Liver (tissue), 9 donors: ENCODE data around the gene NKX3-2. TPM values are rescaled to one million over a fixed set of nuclear protein-coding genes. Genes with fewer than 3 reads are reported as not detected.

Experiments used
- DNase-seq: peaks from one replicate; pipeline ENCODE4 v3.0.0-alpha.2; 2017; ENCODE audit warnings: low spot score
- H3K27ac ChIP-seq, 2 donors: one replicate each; pipeline ENCODE4 v1.7.0; 2013; ENCODE audit warnings: inconsistent platforms in 2 of 2, low read length in 2 of 2, control low read depth in 1 of 2, low read depth in 1 of 2, mild to moderate bottlenecking in 1 of 2
- H3K27me3 ChIP-seq, 4 donors: one replicate each; pipeline versions ENCODE4 v1.6.1 to v1.7.0; 2013; ENCODE audit warnings: low read length in 3 of 4, inconsistent platforms in 1 of 4, mild to moderate bottlenecking in 1 of 4, moderate library complexity in 1 of 4; ENCODE audit not compliant: control insufficient read depth in 4 of 4, insufficient read depth in 4 of 4
- H3K36me3 ChIP-seq, 4 donors: one replicate each; pipeline versions ENCODE4 v1.6.1 to v1.7.0; 2013; ENCODE audit warnings: low read length in 3 of 4, mild to moderate bottlenecking in 3 of 4, low read depth in 1 of 4, moderate library complexity in 1 of 4; ENCODE audit not compliant: control insufficient read depth in 4 of 4, insufficient read depth in 3 of 4
- H3K4me1 ChIP-seq, 4 donors: one replicate each; pipeline versions ENCODE4 v1.6.1 to v1.7.0; 2013; ENCODE audit warnings: low read length in 3 of 4, mild to moderate bottlenecking in 3 of 4, moderate library complexity in 1 of 4; ENCODE audit not compliant: control insufficient read depth in 4 of 4, insufficient read depth in 4 of 4
- H3K4me3 ChIP-seq, 3 donors: one replicate each; pipeline versions ENCODE4 v1.6.1 to v1.7.0; 2013; ENCODE audit warnings: low read length in 3 of 3, control low read depth in 1 of 3, low read depth in 1 of 3, mild to moderate bottlenecking in 1 of 3
- H3K9ac ChIP-seq, 2 donors: one replicate each; pipeline ENCODE4 v1.7.0; 2013; ENCODE audit warnings: low read length in 2 of 2, mild to moderate bottlenecking in 2 of 2, moderate library complexity in 2 of 2, control low read depth in 1 of 2, low read depth in 1 of 2
- H3K9me3 ChIP-seq, 4 donors: one replicate each; pipeline versions ENCODE4 v1.6.1 to v1.7.0; 2013; ENCODE audit warnings: low read length in 3 of 4; ENCODE audit not compliant: control insufficient read depth in 4 of 4
- CTCF ChIP-seq: fragments of 150-350 bp; IDR thresholded peaks from 2 replicates; pipeline ENCODE4 v1.5.1; 2017; ENCODE audit warnings: improper control_type of control experiment, low read depth, low read length; ENCODE audit not compliant: missing input control
- EGR1 ChIP-seq, 2 donors: IDR thresholded peaks; 2 replicates each; pipeline ENCODE4 v1.6.1; 2016 to 2018; ENCODE audit warnings: antibody characterized with exemption in 2 of 2, low read depth in 2 of 2
- GABPA ChIP-seq, 2 donors: IDR thresholded peaks in 1 of 2; conservative IDR thresholded peaks in 1 of 2; 2 replicates each; pipeline ENCODE4 v1.6.1; 2016; ENCODE audit warnings: antibody characterized with exemption in 2 of 2, mild to moderate bottlenecking in 1 of 2, moderate library complexity in 1 of 2
- HNF4A ChIP-seq, 2 donors: conservative IDR thresholded peaks; 2 replicates each; pipeline ENCODE4 v1.6.1; 2016; ENCODE audit warnings: antibody characterized with exemption in 2 of 2, mild to moderate bottlenecking in 2 of 2
- NR2F2 ChIP-seq: IDR thresholded peaks from 2 replicates; pipeline ENCODE4 v1.6.1; 2016; ENCODE audit warnings: antibody characterized with exemption
- RAD21 ChIP-seq, 2 donors: IDR thresholded peaks; 2 replicates each; pipeline ENCODE4 v1.6.1; 2016; ENCODE audit warnings: antibody characterized with exemption in 2 of 2, mild to moderate bottlenecking in 2 of 2
- REST ChIP-seq: IDR thresholded peaks from 2 replicates; pipeline ENCODE4 v1.6.1; 2016; ENCODE audit warnings: antibody characterized with exemption, mild to moderate bottlenecking
- TAF1 ChIP-seq: conservative IDR thresholded peaks from 2 replicates; pipeline ENCODE4 v1.6.1; 2016; ENCODE audit warnings: antibody characterized with exemption, mild to moderate bottlenecking
- ZBTB33 ChIP-seq: IDR thresholded peaks from 2 replicates; pipeline ENCODE4 v1.6.1; 2016; ENCODE audit warnings: antibody characterized with exemption
- WGBS: extraction: QIAGEN DNeasy Blood & Tissue Kit; methylation state at CpG from one replicate; pipeline ENCODE4 v1.1.7; 2013; 5-methylcytosine and 5-hydroxymethylcytosine counted together
- polyA plus RNA-seq, 2 donors: library from polyadenylated mRNA; stranded (reverse) in 1 of 2; unstranded in 1 of 2; fragments of 200-250 nt in 1 of 2; fragments of >200 nt in 1 of 2; fragmentation: Nextera tagmentation in 1 of 2; extraction: Ambion mirVana in 1 of 2; gene quantifications; one replicate each; pipeline versions ENCODE4 v1.2.1 to v1.2.3, GENCODE V29; 2013 to 2015
- total RNA-seq, 2 donors: library from RNA; depleted of rRNA; stranded (reverse); fragments of >200 nt; gene quantifications; one replicate each; pipeline ENCODE4 v1.2.3, GENCODE V29; 2014
- donor health status: healthy.
- donor health status: healthy.
- donor health status: healthy.
- donor health status: healthy.
- donor health status: healthy.

The NKX3-2 gene
- total and polyA plus RNA-seq, 4 donors = not detected

GRCh38 chr4:13528821-13529127, 15.5 kb downstream of the NKX3-2 start:
- H3K4me3 ChIP-seq = no peak overlapping the region
- TF ChIP-seq GABPA (IDR thresholded peaks at IDR 0.05 in 1 of 2, conservative IDR thresholded peaks at IDR 0.05 in 1 of 2) (no peak), REST (no peak), RAD21 (IDR thresholded peaks at IDR 0.05) (no peak), CTCF (no peak), HNF4A (conservative IDR thresholded peaks at IDR 0.05) (no peak), ZBTB33 (no peak), NR2F2 (no peak), TAF1 (no peak)
- H3K27me3 ChIP-seq = peaks cover 10 to 59% (median 20%) of the 10 kb centered on the region in 4 donors
- H3K36me3 ChIP-seq = peaks cover 0 to 2% (median 0%) of the 10 kb centered on the region in 4 donors
- 11% methylated on average over 5 of the region's 5 CpGs for WGBS
- no peak overlapping the region for H3K27ac ChIP-seq
- no peak overlapping the region for H3K9ac ChIP-seq
- DNase-seq = no peak
- H3K9me3 ChIP-seq = peaks cover 10 to 18% (median 11%) of the 10 kb centered on the region in 4 donors
- peaks cover 0 to 8% (median 3%) of the 10 kb centered on the region in 4 donors for H3K4me1 ChIP-seq

GRCh38 chr4:13527981-13528820, 16.1 kb downstream of the NKX3-2 start:
- H3K4me3 ChIP-seq = no peak overlapping the region
- H3K9me3 ChIP-seq = peaks cover 11 to 19% (median 11%) of the 10 kb centered on the region in 4 donors
- 7% methylated on average over 35 of the region's 35 CpGs for WGBS
- DNase-seq = no peak
- no peak overlapping the region for H3K27ac ChIP-seq
- TF ChIP-seq CTCF = no peak
- no peak for TF ChIP-seq EGR1 (IDR thresholded peaks at IDR 0.05; ENCODE audit: low read depth in 2 of 2)
- peaks cover 0 to 2% (median 0%) of the 10 kb centered on the region in 4 donors for H3K36me3 ChIP-seq
- peaks cover 10 to 58% (median 21%) of the 10 kb centered on the region in 4 donors for H3K27me3 ChIP-seq
- H3K9ac ChIP-seq = no peak overlapping the region
- peaks cover 0 to 8% (median 4%) of the 10 kb centered on the region in 4 donors for H3K4me1 ChIP-seq
